GM10248 (cell line): Measurements from ENCODE around the gene EXPH5.
"Not testable (repeated sequence)": the region's sequence is repeated elsewhere in the genome, so short reads cannot be mapped to it uniquely, and the experiment has no call there.

ENCODE experiments used
- CTCF ChIA-PET: fragments of 300-600 bp; sonication (Branson Sonifier 250); formaldehyde crosslinking; extraction: SDS; loops from one replicate; lab custom pipeline; 2021; ENCODE audit warnings: antibody characterized with exemption; lab: Yijun Ruan, JAX
- POLR2A ChIA-PET: fragments of 350-650 bp; sonication (Branson Sonifier 250); formaldehyde crosslinking; extraction: SDS; loops from one replicate; lab custom pipeline; 2020; ENCODE audit warnings: antibody characterized with exemption; lab: Yijun Ruan, JAX
- DNase-seq: peaks from one replicate; pipeline ENCODE4 v3.0.0; 2012; ENCODE audit errors: extremely low spot score
- TF ChIP-seq, protein P1 (sequence below): IDR thresholded peaks from 2 replicates; pipeline ENCODE4 v1.5.1; 2012; ENCODE audit warnings: mild to moderate bottlenecking, low read depth; ENCODE audit errors: extremely low read depth, missing control alignments, control extremely low read depth

The EXPH5 gene

DNA sequence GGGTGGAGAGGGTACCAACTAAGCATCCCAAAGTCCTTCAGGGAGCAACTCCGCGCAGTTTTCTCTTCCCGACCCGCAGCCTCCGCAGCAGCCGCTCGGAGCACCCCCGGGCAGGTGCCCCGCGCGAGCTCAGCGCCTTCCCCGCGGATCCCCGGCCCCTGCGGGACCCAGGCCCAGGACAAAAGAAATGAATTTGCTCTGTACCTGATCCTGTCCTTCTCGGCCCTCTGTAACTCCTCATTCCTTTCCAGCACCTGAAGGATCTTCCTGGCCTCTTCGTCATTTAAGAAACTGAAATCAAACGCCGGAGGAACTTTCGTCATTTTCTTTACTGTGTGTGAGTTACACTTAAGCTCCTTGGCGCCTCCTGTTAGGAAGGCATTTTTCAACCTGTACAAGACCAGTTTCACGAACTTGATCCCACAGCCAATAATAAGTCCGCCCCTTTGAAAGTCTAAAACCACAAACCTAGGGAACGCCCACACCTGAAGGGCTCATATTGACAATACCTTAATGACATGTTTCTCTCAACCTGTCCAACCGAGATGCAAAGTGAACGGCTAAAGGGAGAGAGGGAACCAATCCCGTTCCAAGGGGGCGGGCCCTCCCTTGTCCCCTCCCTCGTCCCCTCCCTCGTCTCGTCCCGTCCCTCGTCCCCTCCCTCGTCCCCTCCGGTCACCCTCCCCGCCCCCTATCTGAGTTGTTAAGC, at the start of gene EXPH5:
Gene EXPH5, minus strand, starts transcription at position 555 of the 709 bp plus-strand sequence. Its CDS starts 232 bp downstream, at position 323.
- ChIA-PET POLR2A (interaction anchor here (0.6 to 1.3 kb wide), 4 partner anchors 13 to 748 kb away, joined by 3 read pairs; no protein-coding TSS in a partner anchor), CTCF (interaction anchor here (0.7 to 2.6 kb wide), 6 partner anchors 9 to 58 kb away, joined by 3 to 12 read pairs (median 3); no protein-coding TSS in a partner anchor)
- peak; percentile 90 for DNase-seq
- TF ChIP-seq, protein P1, sequence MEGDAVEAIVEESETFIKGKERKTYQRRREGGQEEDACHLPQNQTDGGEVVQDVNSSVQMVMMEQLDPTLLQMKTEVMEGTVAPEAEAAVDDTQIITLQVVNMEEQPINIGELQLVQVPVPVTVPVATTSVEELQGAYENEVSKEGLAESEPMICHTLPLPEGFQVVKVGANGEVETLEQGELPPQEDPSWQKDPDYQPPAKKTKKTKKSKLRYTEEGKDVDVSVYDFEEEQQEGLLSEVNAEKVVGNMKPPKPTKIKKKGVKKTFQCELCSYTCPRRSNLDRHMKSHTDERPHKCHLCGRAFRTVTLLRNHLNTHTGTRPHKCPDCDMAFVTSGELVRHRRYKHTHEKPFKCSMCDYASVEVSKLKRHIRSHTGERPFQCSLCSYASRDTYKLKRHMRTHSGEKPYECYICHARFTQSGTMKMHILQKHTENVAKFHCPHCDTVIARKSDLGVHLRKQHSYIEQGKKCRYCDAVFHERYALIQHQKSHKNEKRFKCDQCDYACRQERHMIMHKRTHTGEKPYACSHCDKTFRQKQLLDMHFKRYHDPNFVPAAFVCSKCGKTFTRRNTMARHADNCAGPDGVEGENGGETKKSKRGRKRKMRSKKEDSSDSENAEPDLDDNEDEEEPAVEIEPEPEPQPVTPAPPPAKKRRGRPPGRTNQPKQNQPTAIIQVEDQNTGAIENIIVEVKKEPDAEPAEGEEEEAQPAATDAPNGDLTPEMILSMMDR = no peak

DNA sequence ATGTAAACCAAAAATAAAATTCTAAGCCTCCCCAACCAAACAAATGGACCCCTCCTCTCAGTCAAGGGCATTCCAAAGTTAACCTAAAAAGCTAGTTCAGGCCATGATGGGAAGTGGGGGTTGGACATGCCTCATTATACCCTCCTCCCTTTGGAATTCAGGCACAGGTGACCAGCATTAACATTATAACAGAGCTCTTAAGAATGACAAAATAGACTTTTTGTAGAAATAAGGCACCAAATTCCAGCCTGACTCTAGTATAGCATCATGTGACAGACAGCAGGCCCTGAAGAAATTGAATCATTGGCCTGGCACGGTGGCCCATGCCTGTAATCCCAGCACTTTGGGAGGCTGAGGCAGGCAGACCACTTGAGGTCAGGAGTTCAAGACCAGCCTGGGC, 48.2 kb upstream of the EXPH5 start:
- POLR2A ChIA-PET, DNase-seq: not testable (repeated sequence)
- CTCF ChIA-PET = interaction anchor here (2.1 to 4.8 kb wide), 3 partner anchors 9 to 61 kb away, joined by 4 to 30 read pairs (median 9); no protein-coding TSS in a partner anchor

DNA sequence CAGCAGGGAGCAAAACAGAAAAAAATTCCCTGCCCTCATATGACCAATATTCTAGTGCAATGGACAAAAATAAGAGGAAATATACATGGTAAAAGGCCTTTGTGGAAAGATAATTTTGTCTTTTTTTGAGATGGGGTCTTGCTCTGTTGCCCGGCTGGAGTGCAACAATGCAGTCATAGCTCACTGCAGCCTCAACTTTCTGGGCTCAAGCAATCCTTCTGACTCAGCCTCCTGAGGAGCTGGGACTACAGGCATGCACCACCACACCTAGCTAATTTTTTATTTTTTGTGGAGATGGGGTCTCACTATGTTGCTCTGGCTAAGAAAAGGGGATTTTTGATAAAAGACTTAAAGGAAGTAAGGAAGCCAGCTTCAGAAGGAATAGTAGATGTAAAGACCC, 45.6 kb upstream of the EXPH5 start:
- DNase-seq = no peak
- ChIA-PET CTCF (interaction anchor here (0.7 to 4.8 kb wide), 2 partner anchors 12 to 24 kb away, joined by 3 to 30 read pairs; no protein-coding TSS in a partner anchor), POLR2A (no interaction called here)
- TF ChIP-seq, protein P1 = no peak

GRCh38 chr11:108636222-108636621, 42.7 kb upstream of the EXPH5 start:
- DNase-seq = no peak
- TF ChIP-seq, protein P1 = no peak
- CTCF ChIA-PET = no interaction called here
- POLR2A ChIA-PET = no interaction called here

- DNase-seq = no peak
- TF ChIP-seq, protein P1 = no peak
- CTCF ChIA-PET = interaction anchor here (0.9 to 6.9 kb wide), 3 partner anchors 11 to 65 kb away, joined by 3 to 61 read pairs (median 4); no protein-coding TSS in a partner anchor
- POLR2A ChIA-PET = no interaction called here
Measured at GRCh38 chr11:108635106-108635505, 41.5 kb upstream of the EXPH5 start.

GRCh38 chr11:108632041-108632704, 38.6 kb upstream of the EXPH5 start:
- TF ChIP-seq, protein P1 = no peak

More at GRCh38 chr11:108632041-108632704, 38.6 kb upstream of the EXPH5 start:
- ChIA-PET CTCF (interaction anchor here (1.0 to 6.9 kb wide), 9 partner anchors 8 to 488 kb away, joined by 3 to 61 read pairs (median 4); no protein-coding TSS in a partner anchor), POLR2A (interaction anchor here (0.6 to 0.7 kb wide), 4 partner anchors 8 to 429 kb away, joined by 3 to 6 read pairs (median 4); no protein-coding TSS in a partner anchor)
- DNase-seq = no peak
